Adrenal gland (tissue), 12 donors: Measurements from ENCODE around the gene CACNG7. TPM values are rescaled to one million over a fixed set of nuclear protein-coding genes. Genes with fewer than 3 reads are reported as not detected.

ENCODE experiments used
- DNase-seq, 7 donors: peaks; one replicate each; pipeline ENCODE4 v3.0.0-alpha.2; 2019 to 2020
- H3K27ac ChIP-seq, 5 donors: fragments of 200-600 bp; sonication (generic) in 4 of 5; 1 replicate in 3 of 5; 2 replicates in 2 of 5; pipeline versions ENCODE4 v1.5.1 to v1.8.0; 2016 to 2020; ENCODE audit warnings: mild to moderate bottlenecking in 1 of 5
- H3K27me3 ChIP-seq: fragments of 200-600 bp; 2 replicates; pipeline ENCODE4 v1.8.0; 2021
- H3K36me3 ChIP-seq, 2 donors: fragments of 200-600 bp; replicated peaks in 1 of 2; 1 replicate in 1 of 2; 2 replicates in 1 of 2; pipeline versions ENCODE4 v1.5.1 to v1.8.0; 2018 to 2022
- H3K4me1 ChIP-seq, 2 donors: fragments of 200-600 bp; replicated peaks in 1 of 2; 1 replicate in 1 of 2; 2 replicates in 1 of 2; pipeline versions ENCODE4 v1.5.1 to v1.8.0; 2018 to 2021
- H3K4me3 ChIP-seq, 4 donors: fragments of 200-600 bp; sonication (generic) in 3 of 4; one replicate each; pipeline ENCODE4 v1.5.1; 2016 to 2018
- H3K9me3 ChIP-seq, 3 donors: fragments of 200-600 bp; sonication (generic) in 1 of 3; replicated peaks in 1 of 3; 1 replicate in 2 of 3; 2 replicates in 1 of 3; pipeline versions ENCODE4 v1.5.1 to v1.8.0; 2016 to 2021
- POLR2A ChIP-seq, 2 donors: fragments of 450-650 bp; IDR thresholded peaks; one replicate each; pipeline ENCODE4 v1.6.1; 2017; ENCODE audit warnings: antibody characterized with exemption in 2 of 2, mild to moderate bottlenecking in 2 of 2, moderate library complexity in 1 of 2
- WGBS, 4 donors: extraction: QIAGEN DNeasy Blood & Tissue Kit in 2 of 4; methylation state at CpG; one replicate each; pipeline versions ENCODE4 v1.1.5 to v1.1.7; 2013 to 2017; 5-methylcytosine and 5-hydroxymethylcytosine counted together
- intact Hi-C, 2 donors: fragments of 100-400 bp; cut with DNase I; formaldehyde crosslinking; loops; one replicate each; pipeline versions ENCODE4 v1.14.1 to v1.15.0; 2022 to 2023
- polyA plus RNA-seq, 3 donors: library from polyadenylated mRNA; stranded (reverse); fragments of 200-250 nt in 2 of 3; fragments of 350-450 nt in 1 of 3; fragmentation: Illumina TruSeq in 1 of 3; extraction: RNeasy Lipid Tissue Mini Kit (QIAGEN cat#74804) in 1 of 3; gene quantifications; one replicate each; pipeline ENCODE4 v1.2.3, GENCODE V29; 2013 to 2014
- total RNA-seq, 9 donors: library from RNA; depleted of rRNA in 4 of 9; stranded (reverse); fragments of >200 nt in 4 of 9; fragments of 120-200 nt in 1 of 9; fragmentation: NEBNext Ultra II Directional in 1 of 9; extraction: Animal tissue kit (Norgen Biotek cat#: 25700) in 1 of 9; gene quantifications; one replicate each; pipeline versions ENCODE4 v1.1.0 to v1.2.4, GENCODE V29; 2013 to 2023
- TF ChIP-seq, protein P1 (sequence below), 6 experiments: fragments of 450-650 bp in 4 of 6; fragments of 200-600 bp in 2 of 6; sonication (generic) in 1 of 6; IDR thresholded peaks; 1 replicate in 5 of 6; 2 replicates in 1 of 6; pipeline versions ENCODE4 v1.5.1 to v1.8.0; 2016 to 2021; ENCODE audit warnings: antibody characterized with exemption in 6 of 6, mild to moderate bottlenecking in 2 of 6, moderate library complexity in 1 of 6
- donor health status: healthy with polysubstance abuse.
- donor health status: Bipolar disorder and iron deficiency.
- donor health status: DM: yes; HTN: yes; CAD: no.
- donor health status: DM: no; HTN: no; CAD: no.
- donor health status: DM: no; HTN: no; CAD: no.
- donor health status: DM: yes; HTN: yes; CAD: no.

CACNG7 gene
- total and polyA plus RNA-seq, 12 donors = 0.09 to 1.4 (median 0.13) TPM; not detected in 7

DNA sequence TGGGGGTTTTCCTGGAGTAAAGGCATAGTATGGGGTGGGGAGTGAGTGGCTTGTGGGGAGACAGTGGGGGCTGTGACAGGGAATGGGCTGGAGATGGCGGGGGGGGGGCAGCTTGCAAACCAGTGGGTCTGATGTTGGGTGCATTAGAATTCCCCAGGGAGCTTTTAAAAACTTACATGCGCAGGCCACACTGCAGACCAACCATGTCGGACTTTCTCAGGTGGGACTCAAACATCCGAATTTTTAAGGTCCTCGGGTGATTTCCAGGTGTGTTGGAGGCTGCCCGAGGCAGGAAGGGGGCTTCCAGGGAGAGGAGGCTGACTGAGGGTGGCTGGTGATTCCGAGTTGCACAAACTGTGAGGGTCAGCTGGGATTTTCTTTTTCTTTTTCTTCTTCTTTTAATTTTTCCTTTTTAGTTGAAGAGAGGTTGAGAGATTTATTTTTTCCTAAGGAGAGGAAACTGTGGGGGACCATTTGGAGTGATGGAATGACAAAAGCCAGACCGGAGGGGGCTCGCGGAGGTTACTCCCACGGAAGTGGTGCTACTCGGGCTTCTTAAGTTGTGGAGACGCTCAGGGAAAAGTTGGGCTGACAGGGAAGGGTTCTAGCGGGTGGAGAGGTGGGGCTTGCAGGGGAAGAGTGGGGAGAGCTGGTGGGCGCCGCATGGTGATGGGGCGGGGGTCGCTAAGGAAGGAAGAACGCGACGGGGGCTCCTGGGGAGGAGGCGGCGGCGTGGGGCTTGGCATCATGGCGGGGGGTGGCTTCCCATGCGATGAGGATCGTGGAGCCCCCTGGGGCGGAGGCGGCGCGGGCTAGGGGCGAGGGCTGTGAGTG is 52.7 kb downstream of the CACNG7 start:
- 2 to 6% (median 4%) methylated on average over 16 to 32 of the region's 32 CpGs for WGBS, 4 donors
- H3K9me3 ChIP-seq = no peaks in the 10 kb centered on the region
- peaks cover 33% of the 10 kb centered on the region for H3K27me3 ChIP-seq
- no peak for TF ChIP-seq POLR2A (IDR thresholded peaks at IDR 0.05)
- TF ChIP-seq, protein P1, sequence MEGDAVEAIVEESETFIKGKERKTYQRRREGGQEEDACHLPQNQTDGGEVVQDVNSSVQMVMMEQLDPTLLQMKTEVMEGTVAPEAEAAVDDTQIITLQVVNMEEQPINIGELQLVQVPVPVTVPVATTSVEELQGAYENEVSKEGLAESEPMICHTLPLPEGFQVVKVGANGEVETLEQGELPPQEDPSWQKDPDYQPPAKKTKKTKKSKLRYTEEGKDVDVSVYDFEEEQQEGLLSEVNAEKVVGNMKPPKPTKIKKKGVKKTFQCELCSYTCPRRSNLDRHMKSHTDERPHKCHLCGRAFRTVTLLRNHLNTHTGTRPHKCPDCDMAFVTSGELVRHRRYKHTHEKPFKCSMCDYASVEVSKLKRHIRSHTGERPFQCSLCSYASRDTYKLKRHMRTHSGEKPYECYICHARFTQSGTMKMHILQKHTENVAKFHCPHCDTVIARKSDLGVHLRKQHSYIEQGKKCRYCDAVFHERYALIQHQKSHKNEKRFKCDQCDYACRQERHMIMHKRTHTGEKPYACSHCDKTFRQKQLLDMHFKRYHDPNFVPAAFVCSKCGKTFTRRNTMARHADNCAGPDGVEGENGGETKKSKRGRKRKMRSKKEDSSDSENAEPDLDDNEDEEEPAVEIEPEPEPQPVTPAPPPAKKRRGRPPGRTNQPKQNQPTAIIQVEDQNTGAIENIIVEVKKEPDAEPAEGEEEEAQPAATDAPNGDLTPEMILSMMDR (IDR thresholded peaks at IDR 0.05) = no peak
- no peaks in the 10 kb centered on the region for H3K36me3 ChIP-seq
- H3K4me3 ChIP-seq = no peak overlapping the region
- DNase-seq = no peak
- H3K4me1 ChIP-seq = no peaks in the 10 kb centered on the region
- H3K27ac ChIP-seq = no peak overlapping the region
- intact Hi-C loops = no loop called here

DNA sequence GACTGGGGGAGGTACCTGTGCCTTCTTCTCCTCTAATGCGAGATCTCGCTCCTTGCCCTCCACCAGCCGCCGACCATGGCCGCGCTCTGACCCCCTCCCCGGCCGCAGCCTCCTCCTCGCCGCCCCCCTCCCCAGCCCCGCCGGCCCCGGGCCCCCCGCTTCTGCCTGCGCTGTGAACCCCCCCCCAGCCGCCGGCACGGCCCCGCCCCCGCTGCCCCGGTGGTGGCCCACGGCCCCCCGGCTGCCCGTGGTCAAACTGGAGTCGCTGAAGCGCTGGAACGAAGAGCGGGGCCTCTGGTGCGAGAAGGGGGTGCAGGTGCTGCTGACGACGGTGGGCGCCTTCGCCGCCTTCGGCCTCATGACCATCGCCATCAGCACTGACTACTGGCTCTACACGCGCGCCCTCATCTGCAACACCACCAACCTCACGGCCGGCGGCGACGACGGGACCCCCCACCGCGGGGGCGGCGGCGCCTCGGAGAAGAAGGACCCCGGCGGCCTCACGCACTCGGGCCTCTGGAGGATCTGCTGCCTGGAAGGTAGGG is 53.9 kb downstream of the CACNG7 start, which contains the start of gene CACNG8:
Gene CACNG8, plus strand, starts transcription at position 51 of the 545 bp plus-strand sequence.
- WGBS, 4 donors = 0 to 3% (median 2%) methylated on average over 5 to 54 of the region's 55 CpGs
- Histone ChIP-seq H3K27me3 (peaks cover 33% of the 10 kb centered on the region), H3K9me3 (no peaks in the 10 kb centered on the region), H3K27ac (no peak within 1 kb of the TSS), H3K4me1 (no peaks in the 10 kb centered on the region), H3K36me3 (no peaks in the 10 kb centered on the region), H3K4me3 (no peak within 1 kb of the TSS)
- intact Hi-C loops = no loop called here
- no peak for DNase-seq
- no peak for TF ChIP-seq POLR2A (IDR thresholded peaks at IDR 0.05)
- TF ChIP-seq, protein P1 (IDR thresholded peaks at IDR 0.05) = no peak

DNA sequence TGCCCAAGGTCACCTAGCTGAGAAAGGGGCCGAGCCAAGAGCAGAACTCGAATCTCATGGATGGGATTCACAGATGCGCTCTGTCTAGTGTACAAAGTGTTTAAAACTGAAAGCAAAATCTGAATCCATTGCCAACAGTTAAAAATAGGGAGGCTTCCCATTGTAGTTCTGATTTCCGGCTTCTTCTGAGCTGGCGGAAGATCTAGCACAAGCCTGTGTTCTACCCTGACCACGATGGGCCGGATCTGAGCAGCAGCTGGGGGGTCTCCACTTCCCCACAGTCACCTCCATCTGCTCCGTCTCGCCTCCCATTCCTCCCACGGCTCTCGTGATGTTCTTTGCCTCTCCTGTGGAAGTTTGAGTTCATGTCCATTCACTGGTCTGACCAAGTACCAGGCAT is 56.0 kb downstream of the CACNG7 start:
- H3K4me1 ChIP-seq = no peaks in the 10 kb centered on the region
- H3K4me3 ChIP-seq = no peak overlapping the region
- H3K27me3 ChIP-seq = peaks cover 25% of the 10 kb centered on the region
- H3K9me3 ChIP-seq = no peaks in the 10 kb centered on the region
- intact Hi-C loops = no loop called here
- H3K36me3 ChIP-seq = no peaks in the 10 kb centered on the region
- H3K27ac ChIP-seq = no peak overlapping the region
- no peak for DNase-seq
- TF ChIP-seq, protein P1 (IDR thresholded peaks at IDR 0.05) = no peak
- TF ChIP-seq POLR2A (IDR thresholded peaks at IDR 0.05) = no peak
- 52 to 56% (median 56%) methylated on average over 11 of the region's 11 CpGs for WGBS, 4 donors

DNA sequence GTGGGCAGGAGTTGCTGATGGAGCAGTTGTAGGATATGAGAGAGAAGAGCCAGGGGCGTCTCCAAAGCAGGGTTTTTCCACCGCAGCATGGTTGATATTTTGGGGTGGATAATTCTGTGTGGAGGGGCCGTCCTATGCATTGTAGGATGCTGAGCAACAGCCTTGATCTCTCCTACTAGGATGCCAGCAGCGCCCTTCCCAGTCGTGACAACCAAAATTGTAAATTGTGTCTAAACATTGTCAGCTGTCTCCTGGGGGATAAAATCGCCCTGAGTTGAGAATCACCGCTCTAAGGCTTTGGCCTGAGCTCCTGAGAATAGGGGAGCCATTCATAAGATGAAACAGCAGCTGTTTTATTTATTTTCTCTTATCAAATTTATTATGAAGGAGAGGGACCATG is 57.9 kb downstream of the CACNG7 start:
- no peaks in the 10 kb centered on the region for H3K4me1 ChIP-seq
- intact Hi-C loops = no loop called here
- WGBS, 4 donors = 48 to 54% (median 50%) methylated on average over 7 of the region's 7 CpGs
- no peak for DNase-seq
- H3K36me3 ChIP-seq = no peaks in the 10 kb centered on the region
- no peak overlapping the region for H3K27ac ChIP-seq
- no peaks in the 10 kb centered on the region for H3K9me3 ChIP-seq
- no peak for TF ChIP-seq POLR2A (IDR thresholded peaks at IDR 0.05)
- TF ChIP-seq, protein P1 (IDR thresholded peaks at IDR 0.05) = no peak
- no peak overlapping the region for H3K4me3 ChIP-seq
- H3K27me3 ChIP-seq = peaks cover 18% of the 10 kb centered on the region
